ENCODE data around the gene FOXG1. TPM values are rescaled to one million over a fixed set of nuclear protein-coding genes. Genes with fewer than 3 reads are reported as not detected.

FOXG1 gene
- 1.2 and 1.4 TPM in 2 replicates for total RNA-seq
- long read RNA-seq, full-length matches to known transcripts = 1 of 1 reads
- long read RNA-seq, partial matches to known transcripts = 0 of 1 reads
- long read RNA-seq, other reads (novel, unspliced or antisense) = 0 of 1 reads

- TF ChIP-seq, protein P1, sequence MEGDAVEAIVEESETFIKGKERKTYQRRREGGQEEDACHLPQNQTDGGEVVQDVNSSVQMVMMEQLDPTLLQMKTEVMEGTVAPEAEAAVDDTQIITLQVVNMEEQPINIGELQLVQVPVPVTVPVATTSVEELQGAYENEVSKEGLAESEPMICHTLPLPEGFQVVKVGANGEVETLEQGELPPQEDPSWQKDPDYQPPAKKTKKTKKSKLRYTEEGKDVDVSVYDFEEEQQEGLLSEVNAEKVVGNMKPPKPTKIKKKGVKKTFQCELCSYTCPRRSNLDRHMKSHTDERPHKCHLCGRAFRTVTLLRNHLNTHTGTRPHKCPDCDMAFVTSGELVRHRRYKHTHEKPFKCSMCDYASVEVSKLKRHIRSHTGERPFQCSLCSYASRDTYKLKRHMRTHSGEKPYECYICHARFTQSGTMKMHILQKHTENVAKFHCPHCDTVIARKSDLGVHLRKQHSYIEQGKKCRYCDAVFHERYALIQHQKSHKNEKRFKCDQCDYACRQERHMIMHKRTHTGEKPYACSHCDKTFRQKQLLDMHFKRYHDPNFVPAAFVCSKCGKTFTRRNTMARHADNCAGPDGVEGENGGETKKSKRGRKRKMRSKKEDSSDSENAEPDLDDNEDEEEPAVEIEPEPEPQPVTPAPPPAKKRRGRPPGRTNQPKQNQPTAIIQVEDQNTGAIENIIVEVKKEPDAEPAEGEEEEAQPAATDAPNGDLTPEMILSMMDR (IDR thresholded peaks at IDR 0.05; ENCODE audit: unreplicated experiment) = no peak
- no peaks in the 10 kb centered on the region for H3K9me3 Mint-ChIP-seq (ENCODE audit: low read depth)
- peak within 1 kb of the TSS; percentile 88 for H3K27ac Mint-ChIP-seq
- peaks cover 10% of the 10 kb centered on the region for H3K4me1 Mint-ChIP-seq (ENCODE audit: low read depth)
- no peaks in the 10 kb centered on the region for H3K36me3 Mint-ChIP-seq (ENCODE audit: insufficient read depth)
- no peak for DNase-seq (ENCODE audit: low spot score, unreplicated experiment)
- H3K27me3 Mint-ChIP-seq = peaks cover 81% of the 10 kb centered on the region
- H3K4me3 Mint-ChIP-seq (ENCODE audit: low read depth) = peak within 1 kb of the TSS; percentile 65
Measured at GRCh38 chr14:28766469-28766955, at the start of gene FOXG1. Gene FOXG1 (plus strand): TSS chr14:28766787. CDS start chr14:28767280, 493 bp downstream.

- no peak for DNase-seq (ENCODE audit: low spot score, unreplicated experiment)
- Mint-ChIP-seq H3K27me3 (no peaks in the 10 kb centered on the region), H3K4me1 (ENCODE audit: low read depth) (no peaks in the 10 kb centered on the region), H3K9me3 (ENCODE audit: low read depth) (peaks cover 3% of the 10 kb centered on the region), H3K4me3 (ENCODE audit: low read depth) (no peak overlapping the region), H3K27ac (no peak overlapping the region), H3K36me3 (ENCODE audit: insufficient read depth) (peaks cover 1% of the 10 kb centered on the region)
- TF ChIP-seq, protein P1 (IDR thresholded peaks at IDR 0.05; ENCODE audit: unreplicated experiment) = no peak
Measured at GRCh38 chr14:28719130-28719529, 47.5 kb upstream of the FOXG1 start.

DNA sequence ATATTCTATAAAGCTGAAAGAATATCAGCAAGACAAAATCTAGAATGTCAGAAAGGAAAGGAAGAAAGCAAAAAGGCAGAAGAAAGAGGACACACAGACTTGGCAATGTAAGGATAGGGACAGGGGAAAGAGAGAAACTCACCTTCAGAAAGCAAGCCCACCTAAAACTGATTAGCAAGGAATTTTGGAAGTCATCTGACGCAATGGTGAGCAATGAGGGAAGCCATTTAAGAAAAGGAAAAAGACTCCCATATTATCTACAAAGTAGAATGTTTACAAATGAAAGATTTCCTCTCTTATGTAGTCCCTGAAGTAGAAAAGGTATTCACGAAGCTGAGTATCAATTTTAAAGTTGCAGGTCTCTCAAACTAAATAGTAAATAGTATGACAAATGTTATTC is 35.2 kb upstream of the FOXG1 start:
- Mint-ChIP-seq H3K27me3 (no peaks in the 10 kb centered on the region), H3K4me3 (ENCODE audit: low read depth) (no peak overlapping the region), H3K27ac (no peak overlapping the region), H3K36me3 (ENCODE audit: insufficient read depth) (no peaks in the 10 kb centered on the region), H3K9me3 (ENCODE audit: low read depth) (no peaks in the 10 kb centered on the region), H3K4me1 (ENCODE audit: low read depth) (no peaks in the 10 kb centered on the region)
- TF ChIP-seq, protein P1 (IDR thresholded peaks at IDR 0.05; ENCODE audit: unreplicated experiment) = no peak
- no peak for DNase-seq (ENCODE audit: low spot score, unreplicated experiment)

GRCh38 chr14:28742171-28742846 is 24.3 kb upstream of the FOXG1 start:
- H3K4me1 Mint-ChIP-seq (ENCODE audit: low read depth) = peaks cover 4% of the 10 kb centered on the region
- TF ChIP-seq, protein P1 (IDR thresholded peaks at IDR 0.05; ENCODE audit: unreplicated experiment) = no peak
- DNase-seq (ENCODE audit: low spot score, unreplicated experiment) = no peak
- H3K4me3 Mint-ChIP-seq (ENCODE audit: low read depth) = no peak overlapping the region
- H3K9me3 Mint-ChIP-seq (ENCODE audit: low read depth) = peaks cover 7% of the 10 kb centered on the region
- H3K36me3 Mint-ChIP-seq (ENCODE audit: insufficient read depth) = no peaks in the 10 kb centered on the region
- no peak overlapping the region for H3K27ac Mint-ChIP-seq
- no peaks in the 10 kb centered on the region for H3K27me3 Mint-ChIP-seq

- Mint-ChIP-seq H3K27me3 (no peaks in the 10 kb centered on the region), H3K4me3 (ENCODE audit: low read depth) (no peak overlapping the region), H3K36me3 (ENCODE audit: insufficient read depth) (no peaks in the 10 kb centered on the region), H3K4me1 (ENCODE audit: low read depth) (peaks cover 4% of the 10 kb centered on the region), H3K27ac (no peak overlapping the region), H3K9me3 (ENCODE audit: low read depth) (peaks cover 7% of the 10 kb centered on the region)
- DNase-seq (ENCODE audit: low spot score, unreplicated experiment) = no peak
- TF ChIP-seq, protein P1 (IDR thresholded peaks at IDR 0.05; ENCODE audit: unreplicated experiment) = no peak
Measured at GRCh38 chr14:28744126-28744525, 22.5 kb upstream of the FOXG1 start.
